H9 (cell line): ENCODE data around the gene ACR. TPM values are rescaled to one million over a fixed set of nuclear protein-coding genes. Genes with fewer than 3 reads are reported as not detected.

ENCODE experiments used
- DNase-seq: peaks from one replicate; pipeline ENCODE4 v3.0.0-alpha.2; 2017
- H2AFZ ChIP-seq: one replicate; pipeline ENCODE4 v1.6.1; 2013; ENCODE audit warnings: mild to moderate bottlenecking, low read length, control low read depth, moderate library complexity
- H2AK5ac ChIP-seq: 2 replicates; pipeline ENCODE4 v1.6.1; 2013; ENCODE audit warnings: low read length, control low read depth, mixed read lengths; ENCODE audit not compliant: insufficient read length
- H2BK120ac ChIP-seq: one replicate; pipeline ENCODE4 v1.6.1; 2013; ENCODE audit warnings: low read depth, mild to moderate bottlenecking, low read length, control low read depth, inconsistent platforms; ENCODE audit not compliant: poor library complexity, severe bottlenecking
- H2BK12ac ChIP-seq: 2 replicates; pipeline ENCODE4 v1.6.1; 2013; ENCODE audit warnings: low read length, control low read depth, mixed read lengths, low read depth; ENCODE audit not compliant: insufficient read length
- H2BK15ac ChIP-seq: 2 replicates; pipeline ENCODE4 v1.6.1; 2013; ENCODE audit warnings: low read depth, low read length, control low read depth
- H2BK20ac ChIP-seq: one replicate; pipeline ENCODE4 v1.6.1; 2013; ENCODE audit warnings: low read depth, mild to moderate bottlenecking, low read length, control low read depth, inconsistent platforms; ENCODE audit not compliant: poor library complexity, severe bottlenecking
- H2BK5ac ChIP-seq: 2 replicates; pipeline ENCODE4 v1.6.1; 2013; ENCODE audit warnings: low read length, control low read depth, mixed read lengths; ENCODE audit not compliant: insufficient read length
- H3K14ac ChIP-seq: 2 replicates; pipeline ENCODE4 v1.6.1; 2013; ENCODE audit warnings: low read length, control low read depth; ENCODE audit not compliant: insufficient read depth
- H3K18ac ChIP-seq: 2 replicates; pipeline ENCODE4 v1.6.1; 2013; ENCODE audit warnings: low read depth, mild to moderate bottlenecking, mixed read lengths, low read length, control low read depth; ENCODE audit not compliant: insufficient read length
- H3K23ac ChIP-seq: 2 replicates; pipeline ENCODE4 v1.6.1; 2013; ENCODE audit warnings: low read length, control low read depth, mixed read lengths, low read depth; ENCODE audit not compliant: insufficient read length
- H3K23me2 ChIP-seq: 2 replicates; pipeline ENCODE4 v1.6.1; 2013; ENCODE audit warnings: low read depth, mild to moderate bottlenecking, mixed read lengths, low read length, control low read depth; ENCODE audit not compliant: insufficient read length, poor library complexity, severe bottlenecking
- H3K27ac ChIP-seq: 2 replicates; pipeline ENCODE4 v1.5.1; 2013; ENCODE audit warnings: low read length, control low read depth, mixed read lengths, low read depth; ENCODE audit not compliant: insufficient read length
- H3K27me3 ChIP-seq: 2 replicates; pipeline ENCODE4 v1.6.1; 2013; ENCODE audit warnings: low read length, control low read depth, inconsistent platforms; ENCODE audit not compliant: insufficient read depth
- H3K4ac ChIP-seq: 2 replicates; pipeline ENCODE4 v1.6.1; 2013; ENCODE audit warnings: low read depth, mild to moderate bottlenecking, control low read depth, inconsistent platforms, low read length, moderate library complexity
- H3K4me1 ChIP-seq: 2 replicates; pipeline ENCODE4 v1.6.1; 2013; ENCODE audit warnings: low read length, control low read depth, inconsistent platforms; ENCODE audit not compliant: insufficient read depth
- H3K4me2 ChIP-seq: 2 replicates; pipeline ENCODE4 v1.6.1; 2013; ENCODE audit warnings: low read length, control low read depth, mixed read lengths; ENCODE audit not compliant: insufficient read length, insufficient read depth
- H3K56ac ChIP-seq: 2 replicates; pipeline ENCODE4 v1.6.1; 2013; ENCODE audit warnings: low read depth, mild to moderate bottlenecking, mixed read lengths, low read length, control low read depth; ENCODE audit not compliant: insufficient read length
- H3K79me1 ChIP-seq: 2 replicates; pipeline ENCODE4 v1.6.1; 2013; ENCODE audit warnings: low read depth, mild to moderate bottlenecking, moderate library complexity, low read length, control low read depth, inconsistent platforms; ENCODE audit not compliant: insufficient read depth, poor library complexity, severe bottlenecking
- H3K79me2 ChIP-seq: 2 replicates; pipeline ENCODE4 v1.6.1; 2013; ENCODE audit warnings: low read length, control low read depth, inconsistent platforms; ENCODE audit not compliant: insufficient read depth
- H3K9ac ChIP-seq: 2 replicates; pipeline ENCODE4 v1.6.1; 2013; ENCODE audit warnings: low read length, control low read depth, mixed read lengths; ENCODE audit not compliant: insufficient read length; ENCODE audit errors: extremely low read depth
- H3K9me3 ChIP-seq: one replicate; pipeline ENCODE4 v1.6.1; 2013; ENCODE audit warnings: low read depth, low read length, inconsistent platforms; ENCODE audit not compliant: control insufficient read depth
- H3T11ph ChIP-seq: one replicate; pipeline ENCODE4 v1.6.1; 2013; ENCODE audit warnings: mild to moderate bottlenecking, low read length, control low read depth, inconsistent platforms
- H4K20me1 ChIP-seq: one replicate; pipeline ENCODE4 v1.6.1; 2013; ENCODE audit not compliant: control insufficient read depth, insufficient read length, insufficient read depth
- H4K5ac ChIP-seq: 2 replicates; pipeline ENCODE4 v1.6.1; 2013; ENCODE audit warnings: low read depth, mild to moderate bottlenecking, mixed read lengths, low read length, control low read depth; ENCODE audit not compliant: insufficient read length
- H4K8ac ChIP-seq: replicated peaks from 2 replicates; pipeline ENCODE4 v1.6.1; 2013; ENCODE audit warnings: low read length, control low read depth, mixed read lengths, low read depth; ENCODE audit not compliant: insufficient read length
- H4K91ac ChIP-seq: 2 replicates; pipeline ENCODE4 v1.6.1; 2013; ENCODE audit warnings: low read depth, mild to moderate bottlenecking, moderate library complexity, mixed read lengths, low read length, control low read depth; ENCODE audit not compliant: insufficient read length
- H3K27ac Mint-ChIP-seq, 3 experiments: 2 replicates in 2 of 3; 3 replicates in 1 of 3; pipeline ENCODE4 v1.8.0; 2020 to 2021; ENCODE audit warnings: mixed read lengths in 3 of 3, mild to moderate bottlenecking in 1 of 3, moderate library complexity in 1 of 3
- H3K27me3 Mint-ChIP-seq: 2 replicates; pipeline ENCODE4 v1.8.0; 2021; ENCODE audit warnings: low read depth, mild to moderate bottlenecking, moderate library complexity, mixed read lengths
- H3K36me3 Mint-ChIP-seq, 3 experiments: 2 replicates in 2 of 3; 3 replicates in 1 of 3; pipeline ENCODE4 v1.8.0; 2020 to 2021; ENCODE audit warnings: low read depth in 3 of 3, mixed read lengths in 3 of 3; ENCODE audit not compliant: insufficient read depth in 1 of 3
- H3K4me1 Mint-ChIP-seq, 2 experiments: 2 replicates each; pipeline ENCODE4 v1.8.0; 2020; ENCODE audit warnings: mixed read lengths in 2 of 2
- H3K4me3 Mint-ChIP-seq, 2 experiments: 2 replicates in 1 of 2; 3 replicates in 1 of 2; pipeline ENCODE4 v1.8.0; 2020 to 2021; ENCODE audit warnings: mild to moderate bottlenecking in 2 of 2, mixed read lengths in 2 of 2, moderate library complexity in 1 of 2
- H3K9me3 Mint-ChIP-seq, 2 experiments: 2 replicates in 1 of 2; 3 replicates in 1 of 2; pipeline ENCODE4 v1.8.0; 2020; ENCODE audit warnings: mild to moderate bottlenecking in 2 of 2, mixed read lengths in 2 of 2, moderate library complexity in 1 of 2
- WGBS: extraction: QIAGEN DNeasy Blood & Tissue Kit; methylation state at CpG from one replicate; pipeline ENCODE4 v1.1.7; 2013; ENCODE audit warnings: missing lambda C conversion rate, low lambda C conversion rate, mixed read lengths; ENCODE audit not compliant: insufficient read length; ENCODE audit errors: extremely low coverage; 5-methylcytosine and 5-hydroxymethylcytosine counted together
- total RNA-seq: library from RNA; stranded (reverse); gene quantifications from 2 replicates; pipeline ENCODE4 v1.2.1, GENCODE V29; 2021
- TF ChIP-seq, protein P1 (sequence below): fragments of 200-600 bp; sonication (generic); conservative IDR thresholded peaks from 3 replicates; pipeline ENCODE4 v1.8.0; 2021; ENCODE audit warnings: antibody characterized with exemption, mild to moderate bottlenecking

The ACR gene
- total RNA-seq, 1 experiment from 2014 or later: 0.35 TPM

DNA sequence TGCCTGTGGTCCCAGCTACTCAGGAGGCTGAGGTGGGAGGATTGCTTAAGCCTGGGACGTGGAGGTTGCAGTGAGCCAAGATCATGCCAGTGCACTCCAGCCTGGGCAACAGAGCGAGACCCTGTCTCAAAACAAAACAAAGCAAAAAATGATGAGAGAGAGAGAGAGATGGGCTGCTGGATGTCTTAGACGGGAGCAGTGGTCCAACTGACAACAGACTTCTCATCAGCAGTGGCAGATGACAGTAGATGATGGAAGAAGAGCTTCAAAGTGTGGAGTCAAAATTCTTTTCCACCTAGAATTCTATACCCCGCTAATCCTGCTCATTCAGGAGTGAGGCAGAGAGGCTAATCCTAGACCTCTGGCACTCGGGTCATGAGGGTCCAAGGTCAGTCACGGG lies 29.0 kb upstream of the ACR start:
- no peak overlapping the region for H3K23ac ChIP-seq
- H2BK20ac ChIP-seq: no peak overlapping the region
- no peak overlapping the region for H3K27ac Mint-ChIP-seq
- TF ChIP-seq, protein P1, sequence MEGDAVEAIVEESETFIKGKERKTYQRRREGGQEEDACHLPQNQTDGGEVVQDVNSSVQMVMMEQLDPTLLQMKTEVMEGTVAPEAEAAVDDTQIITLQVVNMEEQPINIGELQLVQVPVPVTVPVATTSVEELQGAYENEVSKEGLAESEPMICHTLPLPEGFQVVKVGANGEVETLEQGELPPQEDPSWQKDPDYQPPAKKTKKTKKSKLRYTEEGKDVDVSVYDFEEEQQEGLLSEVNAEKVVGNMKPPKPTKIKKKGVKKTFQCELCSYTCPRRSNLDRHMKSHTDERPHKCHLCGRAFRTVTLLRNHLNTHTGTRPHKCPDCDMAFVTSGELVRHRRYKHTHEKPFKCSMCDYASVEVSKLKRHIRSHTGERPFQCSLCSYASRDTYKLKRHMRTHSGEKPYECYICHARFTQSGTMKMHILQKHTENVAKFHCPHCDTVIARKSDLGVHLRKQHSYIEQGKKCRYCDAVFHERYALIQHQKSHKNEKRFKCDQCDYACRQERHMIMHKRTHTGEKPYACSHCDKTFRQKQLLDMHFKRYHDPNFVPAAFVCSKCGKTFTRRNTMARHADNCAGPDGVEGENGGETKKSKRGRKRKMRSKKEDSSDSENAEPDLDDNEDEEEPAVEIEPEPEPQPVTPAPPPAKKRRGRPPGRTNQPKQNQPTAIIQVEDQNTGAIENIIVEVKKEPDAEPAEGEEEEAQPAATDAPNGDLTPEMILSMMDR: no peak
- H2BK120ac ChIP-seq: no peak overlapping the region
- DNase-seq: no peak
- peaks cover 3% of the 10 kb centered on the region for H3K27me3 Mint-ChIP-seq
- H3K4ac ChIP-seq: no peak overlapping the region
- no peak overlapping the region for H3K4me2 ChIP-seq
- H3K4me3 Mint-ChIP-seq: no peak overlapping the region
- H3T11ph ChIP-seq: no peak overlapping the region
- H3K27ac ChIP-seq: no peak overlapping the region
- no CpG with 5 or more reads among the region's 6 CpGs for WGBS
- no peak overlapping the region for H2AK5ac ChIP-seq
- no peak overlapping the region for H3K9ac ChIP-seq
- no peaks in the 10 kb centered on the region for H4K20me1 ChIP-seq
- no peak overlapping the region for H3K14ac ChIP-seq
- H3K18ac ChIP-seq: no peak overlapping the region
- no peak overlapping the region for H2BK12ac ChIP-seq
- H4K8ac ChIP-seq: no peak overlapping the region
- H3K79me2 ChIP-seq: no peaks in the 10 kb centered on the region
- no peaks in the 10 kb centered on the region for H3K9me3 Mint-ChIP-seq
- H3K4me1 Mint-ChIP-seq: peaks cover 4 to 11% of the 10 kb centered on the region in 2 experiments; a peak in 2 of 4 replicates
- no peak overlapping the region for H2BK5ac ChIP-seq
- no peak overlapping the region for H2AFZ ChIP-seq
- no peak overlapping the region for H4K91ac ChIP-seq
- H3K79me1 ChIP-seq: no peaks in the 10 kb centered on the region
- no peaks in the 10 kb centered on the region for H3K4me1 ChIP-seq
- no peak overlapping the region for H2BK15ac ChIP-seq
- no peak overlapping the region for H4K5ac ChIP-seq
- H3K27me3 ChIP-seq: no peaks in the 10 kb centered on the region
- peaks cover 0 to 12% (median 0%) of the 10 kb centered on the region in 3 experiments; a peak in 3 of 7 replicates for H3K36me3 Mint-ChIP-seq
- H3K56ac ChIP-seq: no peak overlapping the region
- no peaks in the 10 kb centered on the region for H3K23me2 ChIP-seq
- H3K9me3 ChIP-seq: no peaks in the 10 kb centered on the region
